ENCODE data around the gene TMEM183A. TPM values are rescaled to one million over a fixed set of nuclear protein-coding genes. Genes with fewer than 3 reads are reported as not detected.
A peak's percentile ranks its signal among the peaks of the same experiment; 100 is the strongest.

Gene TMEM183A
- total and polyA plus RNA-seq, 8 donors, result 33.3 to 177 (median 56.3) TPM

- intact Hi-C loops (cut with DNase I; ENCODE audit: low total_unique reads), result no loop called here
- 45 to 58% (median 53%) methylated on average over 17 to 22 of the region's 22 CpGs for WGBS, 5 donors
Observed at GRCh38 chr1:203038891-203039608, 31.9 kb downstream of the TMEM183A start.

GRCh38 chr1:203039609-203040512 is 32.7 kb downstream of the TMEM183A start:
- no peak for DNase-seq
- 50 to 57% (median 52%) methylated on average over 11 of the region's 11 CpGs for WGBS, 5 donors
- intact Hi-C loops (cut with DNase I; ENCODE audit: low total_unique reads), result loop anchor here (2.0 kb wide), 1 partner anchor 179 kb away; no protein-coding TSS in a partner anchor
- Histone ChIP-seq H3K4me1 (peaks cover 0 to 36% (median 11%) of the 10 kb centered on the region in 4 donors), H3K27ac (no peak overlapping the region), H3K4me3 (no peak overlapping the region), H3K9me3 (no peaks in the 10 kb centered on the region), H3K36me3 (no peaks in the 10 kb centered on the region), H3K27me3 (peaks cover 0 to 14% (median 0%) of the 10 kb centered on the region in 3 donors)
- TF ChIP-seq, protein P1, sequence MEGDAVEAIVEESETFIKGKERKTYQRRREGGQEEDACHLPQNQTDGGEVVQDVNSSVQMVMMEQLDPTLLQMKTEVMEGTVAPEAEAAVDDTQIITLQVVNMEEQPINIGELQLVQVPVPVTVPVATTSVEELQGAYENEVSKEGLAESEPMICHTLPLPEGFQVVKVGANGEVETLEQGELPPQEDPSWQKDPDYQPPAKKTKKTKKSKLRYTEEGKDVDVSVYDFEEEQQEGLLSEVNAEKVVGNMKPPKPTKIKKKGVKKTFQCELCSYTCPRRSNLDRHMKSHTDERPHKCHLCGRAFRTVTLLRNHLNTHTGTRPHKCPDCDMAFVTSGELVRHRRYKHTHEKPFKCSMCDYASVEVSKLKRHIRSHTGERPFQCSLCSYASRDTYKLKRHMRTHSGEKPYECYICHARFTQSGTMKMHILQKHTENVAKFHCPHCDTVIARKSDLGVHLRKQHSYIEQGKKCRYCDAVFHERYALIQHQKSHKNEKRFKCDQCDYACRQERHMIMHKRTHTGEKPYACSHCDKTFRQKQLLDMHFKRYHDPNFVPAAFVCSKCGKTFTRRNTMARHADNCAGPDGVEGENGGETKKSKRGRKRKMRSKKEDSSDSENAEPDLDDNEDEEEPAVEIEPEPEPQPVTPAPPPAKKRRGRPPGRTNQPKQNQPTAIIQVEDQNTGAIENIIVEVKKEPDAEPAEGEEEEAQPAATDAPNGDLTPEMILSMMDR (IDR thresholded peaks at IDR 0.05), result no peak
- TF ChIP-seq POLR2AphosphoS5 (IDR thresholded peaks at IDR 0.05) (no peak), EP300 (IDR thresholded peaks at IDR 0.05) (no peak), POLR2A (IDR thresholded peaks at IDR 0.05) (no peak)

More at GRCh38 chr1:203038891-203039608, 31.9 kb downstream of the TMEM183A start:
- Histone ChIP-seq H3K4me3 (no peak overlapping the region), H3K36me3 (no peaks in the 10 kb centered on the region), H3K4me1 (peaks cover 0 to 36% (median 11%) of the 10 kb centered on the region in 4 donors), H3K9me3 (no peaks in the 10 kb centered on the region), H3K27me3 (peaks cover 0 to 14% (median 0%) of the 10 kb centered on the region in 3 donors), H3K27ac (peak overlapping the region in 3 of 5 donors; percentile 37 to 74 (median 57))
- TF ChIP-seq POLR2A (IDR thresholded peaks at IDR 0.05), result no peak
- TF ChIP-seq, protein P1 (IDR thresholded peaks at IDR 0.05), result peak in 5 of 7 experiments; percentile 70 to 86 (median 82)
- DNase-seq, result peak; percentile 77 to 90

DNA sequence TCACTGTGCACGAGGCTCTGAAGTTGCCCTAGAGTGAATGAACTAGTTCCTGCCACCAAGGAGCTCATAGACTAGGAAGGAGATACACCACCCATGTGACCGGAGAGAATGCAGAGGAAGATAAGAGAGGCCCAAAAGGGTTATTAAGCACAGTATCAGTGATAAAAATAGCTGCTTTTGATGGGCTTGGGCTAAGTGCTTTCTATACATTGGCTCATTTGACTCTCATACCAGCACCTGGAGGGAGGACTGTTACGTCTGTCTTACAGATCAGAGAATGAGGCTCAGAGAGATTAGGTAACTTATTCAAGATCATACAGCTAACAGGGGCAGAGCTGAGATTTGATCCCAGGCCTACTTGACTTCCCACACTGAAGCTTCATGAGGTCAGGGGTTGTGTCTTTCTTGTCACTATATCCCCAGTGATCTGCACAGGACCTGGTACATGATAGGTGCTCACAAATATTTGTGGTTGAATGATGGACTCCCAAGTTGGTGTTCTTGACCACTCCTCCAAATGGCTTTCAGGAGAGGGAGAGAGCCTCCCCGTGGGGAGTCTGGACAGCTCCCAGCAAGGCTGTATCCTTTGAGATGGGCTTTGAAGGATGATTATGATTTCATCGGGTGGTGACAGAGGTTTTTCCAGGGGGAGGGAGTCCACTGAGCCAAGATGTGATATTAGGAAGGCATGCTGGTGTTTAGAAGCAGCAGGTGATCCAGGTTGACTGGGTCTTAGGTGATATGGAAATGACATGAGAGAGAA is 33.5 kb downstream of the TMEM183A start:
- DNase-seq, result no peak
- Histone ChIP-seq H3K27me3 (peaks cover 0 to 22% (median 0%) of the 10 kb centered on the region in 3 donors), H3K27ac (no peak overlapping the region), H3K4me1 (peaks cover 0 to 35% (median 11%) of the 10 kb centered on the region in 4 donors), H3K36me3 (no peaks in the 10 kb centered on the region), H3K4me3 (no peak overlapping the region), H3K9me3 (no peaks in the 10 kb centered on the region)
- WGBS, 5 donors, result 36 to 60% (median 43%) methylated on average over 5 of the region's 5 CpGs
- intact Hi-C loops (cut with DNase I; ENCODE audit: low total_unique reads), result loop anchor here (2.0 kb wide), 1 partner anchor 178 kb away; no protein-coding TSS in a partner anchor
- TF ChIP-seq EP300 (IDR thresholded peaks at IDR 0.05) (no peak), POLR2A (IDR thresholded peaks at IDR 0.05) (no peak), POLR2AphosphoS5 (IDR thresholded peaks at IDR 0.05) (no peak)
- TF ChIP-seq, protein P1 (IDR thresholded peaks at IDR 0.05), result no peak
